Heart left ventricle (tissue), 16 donors: Measurements from ENCODE around the gene PJVK. TPM values are rescaled to one million over a fixed set of nuclear protein-coding genes. Genes with fewer than 3 reads are reported as not detected.

Experiments
- ATAC-seq, 4 donors: fragments of 200-7000 bp; cut with Tn5 transposase; one replicate each; pipeline ENCODE4 v1.9.1; 2020 to 2022; ENCODE audit warnings: moderate library complexity in 4 of 4, mild to moderate bottlenecking in 3 of 4, moderate number of reproducible peaks in 1 of 4
- DNase-seq, 5 donors: peaks; one replicate each; pipeline ENCODE4 v3.0.0-alpha.2; 2020
- H3K27ac ChIP-seq, 12 donors: fragments of 200-600 bp; sonication (generic) in 4 of 12; one replicate each; pipeline versions ENCODE4 v1.5.0 to v1.8.0; 2016 to 2022; ENCODE audit warnings: mild to moderate bottlenecking in 2 of 12
- H3K27me3 ChIP-seq, 9 donors: fragments of 200-600 bp; sonication (generic) in 2 of 9; one replicate each; pipeline versions ENCODE4 v1.5.1 to v1.8.0; 2016 to 2022; ENCODE audit warnings: mild to moderate bottlenecking in 3 of 9
- H3K36me3 ChIP-seq, 9 donors: fragments of 200-600 bp; sonication (generic) in 2 of 9; one replicate each; pipeline versions ENCODE4 v1.5.0 to v1.8.0; 2018 to 2022; ENCODE audit warnings: mild to moderate bottlenecking in 2 of 9
- H3K4me1 ChIP-seq, 12 donors: fragments of 200-600 bp; sonication (generic) in 4 of 12; one replicate each; pipeline versions ENCODE4 v1.5.0 to v1.8.0; 2016 to 2022; ENCODE audit warnings: mild to moderate bottlenecking in 3 of 12
- H3K4me3 ChIP-seq, 12 donors: fragments of 200-600 bp; sonication (generic) in 4 of 12; one replicate each; pipeline versions ENCODE4 v1.5.0 to v1.8.0; 2017 to 2022; ENCODE audit warnings: mild to moderate bottlenecking in 9 of 12, moderate library complexity in 4 of 12
- H3K9me3 ChIP-seq, 12 donors: fragments of 200-600 bp; sonication (generic) in 4 of 12; one replicate each; pipeline versions ENCODE4 v1.5.0 to v1.8.0; 2016 to 2022; ENCODE audit warnings: mild to moderate bottlenecking in 1 of 12
- POLR2A ChIP-seq, 2 donors: fragments of 450-650 bp; IDR thresholded peaks; one replicate each; pipeline ENCODE4 v1.6.1; 2017; ENCODE audit warnings: antibody characterized with exemption in 2 of 2, mild to moderate bottlenecking in 2 of 2, moderate library complexity in 2 of 2
- WGBS, 4 donors: extraction: QIAGEN DNeasy Blood & Tissue Kit in 2 of 4; methylation state at CpG; one replicate each; pipeline versions ENCODE4 v1.1.5 to v1.1.7; 2013 to 2018; 5-methylcytosine and 5-hydroxymethylcytosine counted together
- intact Hi-C, 10 donors: fragments of 100-400 bp; cut with DNase I; formaldehyde crosslinking; loops; one replicate each; pipeline versions ENCODE4 v1.11.1 to v1.14.2; 2022
- polyA plus RNA-seq, 2 donors: library from polyadenylated mRNA; stranded (reverse); fragments of 200-250 nt; gene quantifications; one replicate each; pipeline ENCODE4 v1.2.3, GENCODE V29; 2013
- total RNA-seq, 9 donors: library from RNA; depleted of rRNA in 2 of 9; stranded (reverse); fragments of >200 nt in 2 of 9; fragmentation: NEBNext Ultra II Directional in 3 of 9; extraction: Animal tissue kit (Norgen Biotek cat#: 25700) in 3 of 9; gene quantifications; one replicate each; pipeline versions ENCODE4 v1.1.0 to v1.2.4, GENCODE V29; 2016 to 2023
- TF ChIP-seq, protein P1 (sequence below), 12 donors: fragments of 200-600 bp; sonication (generic) in 4 of 12; IDR thresholded peaks; one replicate each; pipeline versions ENCODE4 v1.5.0 to v1.8.0; 2018 to 2022; ENCODE audit warnings: antibody characterized with exemption in 12 of 12, mild to moderate bottlenecking in 5 of 12
- donor health status: ischemic (EF 13 %, LVEDD 7.1; RV severe dilation, severe dysfunction).
- donor health status: healthy with polysubstance abuse.
- donor health status: DM: no; HTN: yes; CAD: no.
- donor health status: DM: no; HTN: no; CAD: no.
- donor health status: ischemic (EF 25% LVEDD 6.9; RV normal size, moderate dysfunction).
- donor health status: ischemic (EF 25% LVEDD 5.7; RV mildly dilated, moderate dysfunction).
- donor health status: healthy.
- donor health status: DM: yes; HTN: yes; CAD: no.
- donor health status: ischemic (EF 35%, LVEDD 5.7; RV mildly dilated, moderate dysfunction).
- donor health status: nonischemic (EF 11% LVEDD 7.7; RV severe dilation, severe dysfunction).
- donor health status: DM: yes; HTN: yes; CAD: no.
- donor health status: PGD.
- donor health status: ischemic (EF 29% LVEDD 5.4; RV normal size, mild dysfunction).
- donor health status: nonischemic (EF 23%, LVEDD 6.1; RV moderate dilation, normal function).

Gene PJVK
- total and polyA plus RNA-seq, 11 donors = 0.48 to 1.7 (median 1.3) TPM; not detected in 1

DNA sequence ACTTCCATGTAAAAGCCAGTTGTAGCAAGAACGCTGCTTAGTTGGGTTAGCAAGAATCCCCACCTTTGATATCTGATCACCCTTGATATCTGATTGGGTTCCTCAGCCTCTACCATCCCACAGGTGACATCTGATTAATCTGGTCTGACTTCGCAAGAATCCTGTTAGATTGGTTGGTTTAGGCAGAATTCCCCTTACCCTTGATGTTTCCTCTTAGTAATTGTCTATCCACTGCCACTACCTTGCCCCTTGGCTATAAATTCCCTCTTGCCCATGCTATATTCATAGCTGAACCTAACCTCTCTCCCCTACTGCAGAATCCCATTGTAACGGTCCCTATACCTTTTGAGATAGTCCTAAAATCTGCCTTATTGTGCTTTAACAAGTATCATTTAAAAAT, 33.3 kb upstream of the PJVK start:
- no peaks in the 10 kb centered on the region for H3K27me3 ChIP-seq
- H3K4me3 ChIP-seq = no peak overlapping the region
- no peak for ATAC-seq
- peaks cover 0 to 22% (median 6%) of the 10 kb centered on the region in 12 donors for H3K4me1 ChIP-seq
- no peak overlapping the region for H3K27ac ChIP-seq
- no peaks in the 10 kb centered on the region for H3K9me3 ChIP-seq
- 94 to 95% (median 94%) methylated on average over 3 of the region's 3 CpGs for WGBS, 4 donors
- peaks cover 0 to 4% (median 0%) of the 10 kb centered on the region in 9 donors for H3K36me3 ChIP-seq
- TF ChIP-seq, protein P1, sequence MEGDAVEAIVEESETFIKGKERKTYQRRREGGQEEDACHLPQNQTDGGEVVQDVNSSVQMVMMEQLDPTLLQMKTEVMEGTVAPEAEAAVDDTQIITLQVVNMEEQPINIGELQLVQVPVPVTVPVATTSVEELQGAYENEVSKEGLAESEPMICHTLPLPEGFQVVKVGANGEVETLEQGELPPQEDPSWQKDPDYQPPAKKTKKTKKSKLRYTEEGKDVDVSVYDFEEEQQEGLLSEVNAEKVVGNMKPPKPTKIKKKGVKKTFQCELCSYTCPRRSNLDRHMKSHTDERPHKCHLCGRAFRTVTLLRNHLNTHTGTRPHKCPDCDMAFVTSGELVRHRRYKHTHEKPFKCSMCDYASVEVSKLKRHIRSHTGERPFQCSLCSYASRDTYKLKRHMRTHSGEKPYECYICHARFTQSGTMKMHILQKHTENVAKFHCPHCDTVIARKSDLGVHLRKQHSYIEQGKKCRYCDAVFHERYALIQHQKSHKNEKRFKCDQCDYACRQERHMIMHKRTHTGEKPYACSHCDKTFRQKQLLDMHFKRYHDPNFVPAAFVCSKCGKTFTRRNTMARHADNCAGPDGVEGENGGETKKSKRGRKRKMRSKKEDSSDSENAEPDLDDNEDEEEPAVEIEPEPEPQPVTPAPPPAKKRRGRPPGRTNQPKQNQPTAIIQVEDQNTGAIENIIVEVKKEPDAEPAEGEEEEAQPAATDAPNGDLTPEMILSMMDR (IDR thresholded peaks at IDR 0.05) = no peak
- TF ChIP-seq POLR2A (IDR thresholded peaks at IDR 0.05) = no peak
- intact Hi-C loops = loop anchor here in 6 of 10 donors (5.0 to 10.0 kb wide), 5 partner anchors 113 to 303 kb away; partner anchors contain the start of gene RBM45 (in 1 of the 6)
- DNase-seq = no peak

DNA sequence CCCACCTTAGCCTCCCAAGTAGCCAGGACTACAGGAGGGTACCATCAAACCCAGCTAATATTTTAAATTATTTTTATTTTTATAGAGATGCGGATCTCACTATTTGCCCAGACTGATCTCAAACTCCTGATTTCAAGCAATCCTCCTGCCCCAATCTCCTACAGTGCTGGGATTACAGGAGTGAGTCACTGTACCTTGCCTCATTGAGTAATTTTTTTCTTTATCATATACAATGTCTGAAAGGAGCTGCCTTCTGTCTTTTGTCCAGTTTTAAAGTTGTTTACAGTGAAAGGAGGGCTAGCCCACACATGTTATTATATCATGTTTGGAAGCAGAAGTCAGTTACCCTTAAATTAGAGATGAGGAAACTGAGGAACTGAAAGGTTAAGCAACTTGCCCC, 32.8 kb upstream of the PJVK start:
- WGBS, 4 donors = 83 to 100% (median 97%) methylated on average over 1 of the region's 1 CpG
- ATAC-seq (no peak), DNase-seq (no peak)
- H3K4me3 ChIP-seq = no peak overlapping the region
- intact Hi-C loops = loop anchor here in 6 of 10 donors (5.0 to 10.0 kb wide), 5 partner anchors 114 to 304 kb away; partner anchors contain the start of gene RBM45 (in 1 of the 6)
- H3K27ac ChIP-seq = no peak overlapping the region
- peaks cover 0 to 19% (median 6%) of the 10 kb centered on the region in 12 donors for H3K4me1 ChIP-seq
- H3K9me3 ChIP-seq = no peaks in the 10 kb centered on the region
- H3K36me3 ChIP-seq = peaks cover 0 to 10% (median 0%) of the 10 kb centered on the region in 9 donors
- H3K27me3 ChIP-seq = no peaks in the 10 kb centered on the region
- TF ChIP-seq, protein P1 (IDR thresholded peaks at IDR 0.05) = no peak
- TF ChIP-seq POLR2A (IDR thresholded peaks at IDR 0.05) = no peak

DNA sequence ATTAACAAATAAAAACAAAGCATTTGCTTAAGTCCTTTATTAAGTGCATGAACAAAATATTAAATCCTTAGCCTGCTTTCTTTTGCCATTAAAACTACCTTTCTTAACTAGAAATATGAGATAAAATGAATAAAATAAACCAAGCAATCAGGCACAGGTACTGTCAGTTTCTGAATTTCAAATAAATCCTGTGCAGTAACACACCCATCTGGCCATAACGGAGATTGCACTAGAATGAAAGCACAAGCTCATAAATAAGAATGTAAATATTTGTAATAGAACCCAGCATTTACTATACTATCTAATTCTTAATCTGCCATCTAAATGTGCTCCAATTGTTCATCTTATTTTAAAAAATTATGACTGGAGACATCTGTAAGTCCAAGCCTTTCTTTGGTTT, 32.1 kb upstream of the PJVK start:
- 65 to 82% (median 74%) methylated on average over 1 of the region's 1 CpG for WGBS, 4 donors
- H3K9me3 ChIP-seq = peaks cover 0 to 4% (median 0%) of the 10 kb centered on the region in 12 donors
- H3K36me3 ChIP-seq = peaks cover 0 to 15% (median 0%) of the 10 kb centered on the region in 9 donors
- ATAC-seq (no peak), DNase-seq (no peak)
- no peak overlapping the region for H3K4me3 ChIP-seq
- H3K27ac ChIP-seq = no peak overlapping the region
- TF ChIP-seq, protein P1 (IDR thresholded peaks at IDR 0.05) = no peak
- no peak for TF ChIP-seq POLR2A (IDR thresholded peaks at IDR 0.05)
- no peaks in the 10 kb centered on the region for H3K27me3 ChIP-seq
- intact Hi-C loops = loop anchor here in 6 of 10 donors (5.0 to 10.0 kb wide), 5 partner anchors 114 to 304 kb away; partner anchors contain the start of gene RBM45 (in 1 of the 6)
- H3K4me1 ChIP-seq = peaks cover 0 to 18% (median 6%) of the 10 kb centered on the region in 12 donors

DNA sequence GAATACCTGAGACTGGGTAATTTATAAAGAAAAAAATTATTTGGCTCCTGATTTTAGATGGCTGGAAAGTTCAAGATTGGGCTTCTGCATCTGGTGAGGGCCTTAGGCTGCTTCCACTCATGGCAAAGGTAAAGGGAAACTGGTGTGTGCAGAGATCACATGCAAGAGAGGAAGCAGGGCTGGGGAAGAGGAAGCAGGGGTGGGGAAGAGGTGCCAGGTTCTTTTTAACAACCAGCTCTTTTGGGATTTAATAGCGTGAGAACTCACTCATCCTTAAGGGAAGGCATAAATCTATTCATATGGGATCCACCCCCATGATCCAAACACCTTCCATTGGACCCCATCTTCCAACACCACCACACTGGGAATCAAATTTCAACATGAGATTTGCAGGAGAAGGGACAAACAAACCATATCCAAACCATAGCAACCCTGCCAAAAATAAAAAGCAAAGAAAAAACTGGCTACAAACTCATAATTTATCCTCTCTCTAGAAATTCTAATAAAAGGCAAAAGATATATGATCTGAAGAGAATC, 30.6 kb upstream of the PJVK start:
- Histone ChIP-seq H3K4me3 (no peak overlapping the region), H3K36me3 (peaks cover 0 to 15% (median 0%) of the 10 kb centered on the region in 9 donors), H3K27ac (no peak overlapping the region), H3K9me3 (peaks cover 0 to 18% (median 5%) of the 10 kb centered on the region in 12 donors), H3K27me3 (no peaks in the 10 kb centered on the region), H3K4me1 (peaks cover 0 to 9% (median 0%) of the 10 kb centered on the region in 12 donors)
- DNase-seq = no peak
- WGBS, 4 donors = 42 to 52% (median 47%) methylated on average over 1 of the region's 1 CpG
- no peak for ATAC-seq
- intact Hi-C loops = loop anchor here in 1 of 10 donors (5.0 kb wide), 1 partner anchor 288 kb away; no protein-coding TSS in a partner anchor
- no peak for TF ChIP-seq POLR2A (IDR thresholded peaks at IDR 0.05)
- TF ChIP-seq, protein P1 (IDR thresholded peaks at IDR 0.05) = no peak
